B cell (primary cell): ENCODE measurements around the gene PTPRN.

Source experiments
- CTCF ChIP-seq: fragments of 200-600 bp; IDR thresholded peaks from one replicate; pipeline ENCODE4 v1.8.0; 2022; ENCODE audit warnings: antibody characterized with exemption, mild to moderate bottlenecking
- EZH2 ChIP-seq: IDR thresholded peaks from 2 replicates; pipeline ENCODE4 v1.6.1; 2012; ENCODE audit warnings: borderline replicate concordance, low read depth, mild to moderate bottlenecking, moderate library complexity, low read length; ENCODE audit not compliant: insufficient read depth, poor library complexity, severe bottlenecking

GRCh38 chr2:219353129-219353528, 43.9 kb upstream of the PTPRN start:
- TF ChIP-seq CTCF (no peak), EZH2 (no peak)
